ENCODE data around the gene IFT43.
"Not testable (repeated sequence)": the region's sequence is repeated elsewhere in the genome, so short reads cannot be mapped to it uniquely, and the experiment has no call there.

Gene IFT43

DNA sequence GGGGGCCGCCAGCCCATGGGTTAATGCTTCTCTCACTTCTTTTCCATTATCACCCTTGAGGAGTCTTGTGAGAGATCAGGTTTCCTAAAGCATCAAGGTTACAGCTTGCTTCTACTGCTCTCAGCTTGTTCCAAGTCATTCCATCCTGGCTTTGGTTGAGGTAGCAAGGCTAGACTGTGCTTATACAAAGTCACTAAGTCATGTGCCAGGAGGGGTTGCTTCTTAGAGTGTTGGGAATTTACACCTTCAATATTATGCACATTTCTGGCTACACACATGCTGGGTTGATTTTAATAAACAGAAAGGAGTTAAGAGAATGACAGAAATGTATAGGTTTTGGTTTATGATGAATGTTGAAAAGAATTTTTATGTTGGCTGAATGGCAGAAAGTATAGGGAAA lies 21.8 kb downstream of the IFT43 start:
- TF ChIP-seq, protein P1, sequence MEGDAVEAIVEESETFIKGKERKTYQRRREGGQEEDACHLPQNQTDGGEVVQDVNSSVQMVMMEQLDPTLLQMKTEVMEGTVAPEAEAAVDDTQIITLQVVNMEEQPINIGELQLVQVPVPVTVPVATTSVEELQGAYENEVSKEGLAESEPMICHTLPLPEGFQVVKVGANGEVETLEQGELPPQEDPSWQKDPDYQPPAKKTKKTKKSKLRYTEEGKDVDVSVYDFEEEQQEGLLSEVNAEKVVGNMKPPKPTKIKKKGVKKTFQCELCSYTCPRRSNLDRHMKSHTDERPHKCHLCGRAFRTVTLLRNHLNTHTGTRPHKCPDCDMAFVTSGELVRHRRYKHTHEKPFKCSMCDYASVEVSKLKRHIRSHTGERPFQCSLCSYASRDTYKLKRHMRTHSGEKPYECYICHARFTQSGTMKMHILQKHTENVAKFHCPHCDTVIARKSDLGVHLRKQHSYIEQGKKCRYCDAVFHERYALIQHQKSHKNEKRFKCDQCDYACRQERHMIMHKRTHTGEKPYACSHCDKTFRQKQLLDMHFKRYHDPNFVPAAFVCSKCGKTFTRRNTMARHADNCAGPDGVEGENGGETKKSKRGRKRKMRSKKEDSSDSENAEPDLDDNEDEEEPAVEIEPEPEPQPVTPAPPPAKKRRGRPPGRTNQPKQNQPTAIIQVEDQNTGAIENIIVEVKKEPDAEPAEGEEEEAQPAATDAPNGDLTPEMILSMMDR (conservative IDR thresholded peaks at IDR 0.05; ENCODE audit: control insufficient read depth, insufficient read depth, low read depth, low read length) = no peak
- H3K4me3 ChIP-seq (ENCODE audit: control insufficient read depth, low read depth, low read length) = no peak overlapping the region
- DNase-seq (ENCODE audit: low read depth) = no peak

DNA sequence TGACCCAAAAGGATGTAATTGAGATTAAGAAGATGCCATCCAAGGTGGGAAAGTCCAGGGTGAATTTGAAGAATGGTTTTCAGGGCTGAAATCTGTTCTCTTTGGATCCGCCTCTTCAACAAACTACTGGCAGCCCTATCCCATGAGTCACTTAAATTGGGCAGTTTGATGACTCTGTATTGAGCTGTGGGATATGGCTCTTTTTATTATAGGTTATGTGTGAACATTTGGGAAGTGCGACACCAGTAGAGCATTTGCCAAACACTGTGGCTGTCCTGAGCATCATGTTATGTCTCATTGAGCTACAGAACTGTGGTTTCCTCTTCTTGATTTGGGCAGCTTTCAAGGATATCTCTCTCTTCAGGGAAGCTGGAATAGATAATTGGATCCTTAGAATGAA lies 22.3 kb downstream of the IFT43 start:
- no peak overlapping the region for H3K4me3 ChIP-seq (ENCODE audit: control insufficient read depth, low read depth, low read length)
- DNase-seq (ENCODE audit: low read depth) = peak; percentile 53
- TF ChIP-seq, protein P1 (conservative IDR thresholded peaks at IDR 0.05; ENCODE audit: control insufficient read depth, insufficient read depth, low read depth, low read length) = no peak

DNA sequence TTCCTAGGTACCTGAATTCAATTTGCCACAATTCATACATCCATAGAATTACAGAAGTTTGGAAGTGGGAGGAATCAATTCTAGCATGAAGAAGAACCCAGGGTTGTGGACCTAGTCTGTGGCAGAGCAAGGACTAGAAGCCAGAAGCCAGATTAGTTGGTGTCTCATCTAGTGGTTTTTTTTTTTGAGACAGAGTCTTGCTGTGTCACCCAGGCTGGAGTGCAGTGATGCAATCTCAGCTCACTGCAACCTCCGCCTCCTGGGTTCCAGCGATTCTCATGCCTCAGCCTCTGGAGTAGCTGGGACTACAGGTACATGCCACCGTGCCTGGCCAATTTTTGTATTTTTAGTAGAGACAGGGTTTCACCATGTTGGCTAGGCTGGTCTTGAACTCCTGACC lies 24.1 kb downstream of the IFT43 start:
- not testable (repeated sequence) for DNase-seq (ENCODE audit: low read depth); H3K4me3 ChIP-seq (ENCODE audit: control insufficient read depth, low read depth, low read length)

DNA sequence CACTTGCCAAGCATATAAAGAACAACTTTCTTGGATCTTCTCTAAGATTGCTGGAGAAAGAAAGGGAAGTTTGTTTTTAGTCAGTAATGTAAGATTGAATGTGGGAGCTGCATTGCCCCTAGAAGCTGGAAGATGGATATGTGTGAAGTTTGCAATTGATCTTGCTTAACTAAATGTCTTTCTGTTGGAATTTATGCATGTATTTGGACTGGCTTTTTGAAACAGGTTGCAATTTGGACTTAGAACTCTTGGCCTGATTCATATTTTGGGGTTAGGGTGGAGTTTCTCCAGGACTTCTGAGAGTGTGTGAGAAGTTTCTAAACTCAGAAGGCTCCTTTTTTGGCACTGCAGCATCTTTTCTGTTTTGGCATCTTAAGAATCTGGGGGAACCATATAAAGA lies 26.4 kb downstream of the IFT43 start:
- no peak overlapping the region for H3K4me3 ChIP-seq (ENCODE audit: control insufficient read depth, low read depth, low read length)
- no peak for DNase-seq (ENCODE audit: low read depth)
- TF ChIP-seq, protein P1 (conservative IDR thresholded peaks at IDR 0.05; ENCODE audit: control insufficient read depth, insufficient read depth, low read depth, low read length) = no peak

DNA sequence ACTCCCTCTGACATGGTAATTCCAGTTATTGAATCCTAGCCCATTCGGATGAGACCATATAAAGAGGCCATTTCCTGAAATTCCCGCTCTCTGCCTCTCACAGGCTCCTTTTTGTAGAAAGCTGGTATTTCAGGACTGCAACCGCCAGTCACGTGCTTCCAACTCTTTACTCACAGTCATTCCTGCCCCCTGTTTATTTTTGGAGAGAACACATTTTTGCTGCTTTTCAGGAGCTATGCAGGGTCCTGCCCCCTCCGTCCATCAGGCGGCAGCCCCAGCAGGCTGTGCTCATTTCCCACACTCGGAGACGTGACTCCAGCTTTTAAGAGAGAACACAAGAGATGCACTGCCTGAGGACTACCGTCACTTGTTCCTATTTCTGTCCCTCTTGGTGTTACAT lies 26.8 kb downstream of the IFT43 start:
- no peak for DNase-seq (ENCODE audit: low read depth)
- H3K4me3 ChIP-seq (ENCODE audit: control insufficient read depth, low read depth, low read length) = no peak overlapping the region
- TF ChIP-seq, protein P1 (conservative IDR thresholded peaks at IDR 0.05; ENCODE audit: control insufficient read depth, insufficient read depth, low read depth, low read length) = no peak

DNA sequence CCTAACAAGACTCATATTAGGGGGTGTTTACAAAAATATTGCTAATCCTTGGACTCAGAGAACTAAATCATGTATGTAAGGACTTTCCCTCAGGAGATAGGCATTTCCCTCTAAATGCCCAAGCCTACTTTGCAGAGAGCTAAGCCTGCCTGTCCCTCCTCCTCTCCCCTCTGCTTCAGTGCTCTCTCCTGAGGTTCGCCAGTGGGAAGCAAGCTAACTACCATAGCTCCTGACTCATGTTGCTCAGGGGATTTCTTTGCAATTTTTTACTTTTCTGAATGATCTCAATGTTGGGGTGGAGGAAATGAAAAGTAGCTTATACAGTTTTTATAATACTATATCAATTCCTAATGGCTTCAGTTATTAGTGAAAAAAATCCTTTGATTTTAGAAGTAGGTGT lies 29.6 kb downstream of the IFT43 start:
- peak; percentile 28 for DNase-seq (ENCODE audit: low read depth)
- no peak overlapping the region for H3K4me3 ChIP-seq (ENCODE audit: control insufficient read depth, low read depth, low read length)
- TF ChIP-seq, protein P1 (conservative IDR thresholded peaks at IDR 0.05; ENCODE audit: control insufficient read depth, insufficient read depth, low read depth, low read length) = no peak

DNA sequence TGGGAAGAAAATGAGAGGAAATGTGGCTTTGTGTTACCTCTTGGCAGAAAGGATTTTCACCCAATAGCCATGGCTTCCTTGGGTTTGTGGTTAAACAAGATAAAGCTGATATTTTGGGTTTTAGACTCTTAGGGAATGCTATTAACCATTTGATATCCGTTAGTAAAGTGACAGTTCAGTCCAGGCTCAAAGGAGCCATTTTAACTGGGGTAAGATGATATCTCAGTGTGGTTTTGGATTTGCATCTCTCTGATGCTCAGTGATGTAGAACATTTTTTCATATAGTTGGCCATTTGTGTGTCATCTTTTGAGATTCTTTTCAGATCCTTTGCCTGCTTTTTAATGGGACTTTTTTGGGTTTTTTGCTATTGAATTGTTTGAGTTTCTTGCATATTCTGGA lies 30.1 kb downstream of the IFT43 start:
- no peak overlapping the region for H3K4me3 ChIP-seq (ENCODE audit: control insufficient read depth, low read depth, low read length)
- DNase-seq (ENCODE audit: low read depth) = no peak
- TF ChIP-seq, protein P1 (conservative IDR thresholded peaks at IDR 0.05; ENCODE audit: control insufficient read depth, insufficient read depth, low read depth, low read length) = no peak
